Panc1 (cell line): ENCODE measurements around the gene MPRIP.

Experiments
- CTCF ChIP-seq: fragments of 450-650 bp; IDR thresholded peaks from 2 replicates; pipeline ENCODE4 v1.5.1; 2017; ENCODE audit warnings: mild to moderate bottlenecking
- POLR2AphosphoS5 ChIP-seq: IDR thresholded peaks from 2 replicates; pipeline ENCODE4 v1.6.1; 2012; ENCODE audit warnings: mild to moderate bottlenecking, low read depth, low read length, moderate library complexity
- REST ChIP-seq, 2 experiments: IDR thresholded peaks; 2 replicates each; pipeline ENCODE4 v1.6.1; 2011 to 2012; ENCODE audit warnings: low read depth in 2 of 2, control low read depth in 1 of 2, low read length in 1 of 2, mild to moderate bottlenecking in 1 of 2, moderate library complexity in 1 of 2; ENCODE audit not compliant: insufficient read depth in 1 of 2
- SIN3A ChIP-seq: IDR thresholded peaks from 2 replicates; pipeline ENCODE4 v1.6.1; 2012; ENCODE audit warnings: low read depth, mild to moderate bottlenecking, low read length, moderate library complexity, borderline replicate concordance; ENCODE audit not compliant: insufficient read depth
- TCF7L2 ChIP-seq: IDR thresholded peaks from 2 replicates; pipeline ENCODE4 v1.6.1; 2011; ENCODE audit warnings: mild to moderate bottlenecking, low read depth, low read length, inconsistent platforms

- TF ChIP-seq CTCF (no peak), POLR2AphosphoS5 (no peak), REST (IDR thresholded peaks at IDR 0.05; ENCODE audit: insufficient read depth in 1 of 2, low read depth in 2 of 2, low read length in 1 of 2) (no peak), TCF7L2 (no peak), SIN3A (no peak)
Observed at GRCh38 chr17:17097763-17098345, 55.6 kb downstream of the MPRIP start.
